Measurements from ENCODE around the gene COPS8.

The COPS8 gene

GRCh38 chr2:237085248-237086221 lies at the start of gene COPS8:
TSS of gene COPS8 (plus strand) at chr2:237085889. CDS start at chr2:237085965, 76 bp downstream.
- in situ Hi-C loops (cut with HindIII; ENCODE audit: low sequenced_read_pairs), result no loop called here
- peak within 1 kb of the TSS; percentile 84 for H3K4me3 ChIP-seq (ENCODE audit: low read depth, low read length)
- DNase-seq (ENCODE audit: low read depth), result peak; percentile 85
- TF ChIP-seq CTCF (IDR thresholded peaks at IDR 0.05; ENCODE audit: low read depth, low read length, missing control alignments), result peak; percentile 28

GRCh38 chr2:237039301-237040031 lies 46.2 kb upstream of the COPS8 start:
- no peak for TF ChIP-seq CTCF (IDR thresholded peaks at IDR 0.05; ENCODE audit: low read depth, low read length, missing control alignments)
- in situ Hi-C loops (cut with HindIII; ENCODE audit: low sequenced_read_pairs), result loop anchor here (10.0 kb wide), 1 partner anchor 695 kb away; no protein-coding TSS in a partner anchor

GRCh38 chr2:237041231-237041630 lies 44.5 kb upstream of the COPS8 start:
- in situ Hi-C loops (cut with HindIII; ENCODE audit: low sequenced_read_pairs), result no loop called here
- no peak for TF ChIP-seq CTCF (IDR thresholded peaks at IDR 0.05; ENCODE audit: low read depth, low read length, missing control alignments)
- H3K4me3 ChIP-seq (ENCODE audit: low read depth, low read length), result no peak overlapping the region
- DNase-seq (ENCODE audit: low read depth), result no peak

More at GRCh38 chr2:237039301-237040031, 46.2 kb upstream of the COPS8 start:
- H3K4me3 ChIP-seq (ENCODE audit: low read depth, low read length), result no peak overlapping the region
- no peak for DNase-seq (ENCODE audit: low read depth)

- DNase-seq (ENCODE audit: low read depth), result no peak
- no peak for TF ChIP-seq CTCF (IDR thresholded peaks at IDR 0.05; ENCODE audit: low read depth, low read length, missing control alignments)
- no peak overlapping the region for H3K4me3 ChIP-seq (ENCODE audit: low read depth, low read length)
- in situ Hi-C loops (cut with HindIII; ENCODE audit: low sequenced_read_pairs), result no loop called here
These were observed 43.6 kb upstream of the COPS8 start for GRCh38 chr2:237042101-237042500.

GRCh38 chr2:237043866-237044265 lies 41.8 kb upstream of the COPS8 start:
- H3K4me3 ChIP-seq (ENCODE audit: low read depth, low read length), result no peak overlapping the region
- TF ChIP-seq CTCF (IDR thresholded peaks at IDR 0.05; ENCODE audit: low read depth, low read length, missing control alignments), result no peak
- DNase-seq (ENCODE audit: low read depth), result no peak
- in situ Hi-C loops (cut with HindIII; ENCODE audit: low sequenced_read_pairs), result no loop called here

- in situ Hi-C loops (cut with HindIII; ENCODE audit: low sequenced_read_pairs), result no loop called here
- no peak for TF ChIP-seq CTCF (IDR thresholded peaks at IDR 0.05; ENCODE audit: low read depth, low read length, missing control alignments)
- DNase-seq (ENCODE audit: low read depth), result no peak
- no peak overlapping the region for H3K4me3 ChIP-seq (ENCODE audit: low read depth, low read length)
These were observed 41.4 kb upstream of the COPS8 start for GRCh38 chr2:237044281-237044680.
